ENCODE results near the gene LRRC40.

- TF ChIP-seq POLR2AphosphoS5 (IDR thresholded peaks at IDR 0.05; ENCODE audit: low read depth, low read length) = no peak
- no peak for TF ChIP-seq CTCF (IDR thresholded peaks at IDR 0.05 in 2 of 3, conservative IDR thresholded peaks at IDR 0.05 in 1 of 3; ENCODE audit: borderline replicate concordance in 1 of 3, insufficient read depth in 1 of 3, low read depth in 2 of 3, low read length in 2 of 3)
- TF ChIP-seq EZH2phosphoT487 (IDR thresholded peaks at IDR 0.05; ENCODE audit: borderline replicate concordance) = no peak
- no peak for TF ChIP-seq POLR2A (IDR thresholded peaks at IDR 0.05; ENCODE audit: borderline replicate concordance, extremely low read depth, insufficient read depth, insufficient read length)
- TF ChIP-seq EZH2 (IDR thresholded peaks at IDR 0.05) = no peak
- TF ChIP-seq SIN3A (IDR thresholded peaks at IDR 0.05; ENCODE audit: low read depth) = no peak
- TF ChIP-seq MAX (IDR thresholded peaks at IDR 0.05) = no peak
- TF ChIP-seq FOSL1 (IDR thresholded peaks at IDR 0.05; ENCODE audit: low read depth) = no peak
- no peak for TF ChIP-seq SRF (IDR thresholded peaks at IDR 0.05; ENCODE audit: low read depth)
- TF ChIP-seq RAD21 (IDR thresholded peaks at IDR 0.05; ENCODE audit: low read depth) = no peak
- no peak for TF ChIP-seq ELF1 (IDR thresholded peaks at IDR 0.05; ENCODE audit: borderline replicate concordance, low read depth)
- TF ChIP-seq REST (IDR thresholded peaks at IDR 0.05; ENCODE audit: low read depth) = no peak
- TF ChIP-seq YY1 (IDR thresholded peaks at IDR 0.05; ENCODE audit: extremely low read depth, insufficient replicate concordance, low read depth, low read length) = no peak
Measured at GRCh38 chr1:70220517-70221237, 15.3 kb upstream of the LRRC40 start.
